Naive thymus-derived CD4-positive, alpha-beta T cell (primary cell): Measurements from ENCODE around the gene CENPB. TPM values are rescaled to one million over a fixed set of nuclear protein-coding genes. Genes with fewer than 3 reads are reported as not detected.

ENCODE experiments used
- ATAC-seq: fragments of 150-1000 bp; cut with Tn5 transposase; 2 replicates; pipeline ENCODE4 v1.10.0; 2021; ENCODE audit warnings: mild to moderate bottlenecking, moderate library complexity
- CTCF ChIA-PET: fragments of 350-600 bp; sonication (Branson Sonifier 250); formaldehyde crosslinking; loops from one replicate; lab custom pipeline; 2021; ENCODE audit warnings: antibody characterized with exemption; lab: Charles Lee
- POLR2A ChIA-PET: fragments of 350-600 bp; sonication (Branson Sonifier 250); formaldehyde crosslinking; loops from one replicate; lab custom pipeline; 2021; ENCODE audit warnings: antibody characterized with exemption, inconsistent platforms; lab: Charles Lee
- DNase-seq, 9 donors: peaks; one replicate each; pipeline versions ENCODE4 v3.0.0 to v3.0.0-alpha.2; 2020 to 2022; ENCODE audit warnings: mixed read lengths in 1 of 9
- H3K27ac ChIP-seq: one replicate; pipeline ENCODE4 v1.7.0; 2013; ENCODE audit warnings: mild to moderate bottlenecking, low read depth, low read length, moderate library complexity
- H3K27me3 ChIP-seq, 2 donors: one replicate each; pipeline ENCODE4 v1.7.0; 2013; ENCODE audit warnings: low read length in 2 of 2, mild to moderate bottlenecking in 2 of 2, moderate library complexity in 2 of 2; ENCODE audit not compliant: control insufficient read depth in 2 of 2, insufficient read depth in 2 of 2
- H3K36me3 ChIP-seq, 3 experiments: 1 replicate in 2 of 3; 2 replicates in 1 of 3; pipeline ENCODE4 v1.7.0; 2013; ENCODE audit warnings: low read length in 3 of 3, mild to moderate bottlenecking in 3 of 3, moderate library complexity in 1 of 3; ENCODE audit not compliant: insufficient read depth in 3 of 3, control insufficient read depth in 2 of 3
- H3K4me1 ChIP-seq, 2 donors: one replicate each; pipeline ENCODE4 v1.7.0; 2013; ENCODE audit warnings: low read length in 2 of 2, mild to moderate bottlenecking in 2 of 2, moderate library complexity in 1 of 2; ENCODE audit not compliant: control insufficient read depth in 2 of 2, insufficient read depth in 2 of 2
- H3K4me3 ChIP-seq: 2 replicates; pipeline ENCODE4 v1.7.0; 2013; ENCODE audit warnings: mild to moderate bottlenecking, low read length
- H3K9me3 ChIP-seq, 3 experiments: 1 replicate in 2 of 3; 2 replicates in 1 of 3; pipeline ENCODE4 v1.7.0; 2013; ENCODE audit warnings: low read length in 3 of 3; ENCODE audit not compliant: control insufficient read depth in 2 of 3
- H3K27ac Mint-ChIP-seq, 9 donors: one replicate each; pipeline ENCODE4 v1.8.0; 2020 to 2022; ENCODE audit warnings: mixed read lengths in 9 of 9, mild to moderate bottlenecking in 8 of 9, moderate library complexity in 5 of 9, inconsistent platforms in 2 of 9
- H3K27me3 Mint-ChIP-seq, 5 donors: one replicate each; pipeline ENCODE4 v1.8.0; 2021 to 2022; ENCODE audit warnings: mixed read lengths in 5 of 5, mild to moderate bottlenecking in 1 of 5
- H3K36me3 Mint-ChIP-seq, 5 donors: one replicate each; pipeline ENCODE4 v1.8.0; 2020 to 2022; ENCODE audit warnings: mixed read lengths in 5 of 5, mild to moderate bottlenecking in 3 of 5, inconsistent platforms in 1 of 5
- H3K4me1 Mint-ChIP-seq, 7 donors: one replicate each; pipeline ENCODE4 v1.8.0; 2020 to 2022; ENCODE audit warnings: mixed read lengths in 7 of 7, mild to moderate bottlenecking in 3 of 7, inconsistent platforms in 1 of 7
- H3K4me3 Mint-ChIP-seq, 10 donors: one replicate each; pipeline ENCODE4 v1.8.0; 2020 to 2022; ENCODE audit warnings: mild to moderate bottlenecking in 10 of 10, mixed read lengths in 10 of 10, moderate library complexity in 6 of 10, inconsistent platforms in 2 of 10
- H3K9me3 Mint-ChIP-seq, 11 donors: one replicate each; pipeline ENCODE4 v1.8.0; 2020 to 2022; ENCODE audit warnings: mixed read lengths in 11 of 11, mild to moderate bottlenecking in 4 of 11, inconsistent platforms in 1 of 11, moderate library complexity in 1 of 11
- intact Hi-C, 2 donors: fragments of 100-400 bp; cut with micrococcal nuclease; formaldehyde crosslinking; loops; one replicate each; pipeline ENCODE4 v1.15.1; 2023
- polyA plus RNA-seq, 2 donors: library from polyadenylated mRNA; unstranded; fragments of 300-500 nt; fragmentation: Illumina TruSeq; gene quantifications; one replicate each; pipeline ENCODE4 v1.2.3, GENCODE V29; 2021
- total RNA-seq, 6 experiments: library from RNA in 5 of 6; stranded (reverse) in 5 of 6; gene quantifications; 1 replicate in 5 of 6; 2 replicates in 1 of 6; pipeline ENCODE4 v1.2.3 and lab custom pipeline; 2021 to 2026

CENPB gene
- total and polyA plus RNA-seq, 7 experiments from 2014 or later = 1.3 to 73.6 (median 43.2) TPM

- Histone ChIP-seq H3K4me1 (peaks cover 36 to 52% of the 10 kb centered on the region in 2 donors), H3K36me3 (peaks cover 31 to 58% (median 37%) of the 10 kb centered on the region in 3 experiments), H3K9me3 (no peaks in the 10 kb centered on the region), H3K27me3 (no peaks in the 10 kb centered on the region), H3K4me3 (peak overlapping the region; percentile 90), H3K27ac (peak overlapping the region; percentile 78)
- intact Hi-C loops = loop anchor here in 1 of 2 donors (5.0 kb wide), 1 partner anchor 1328 kb away; the partner anchor contains the start of gene CDS2
- ChIA-PET CTCF (interaction anchor here (1.2 to 4.7 kb wide), 3 partner anchors 10 to 21 kb away, joined by 6 to 45 read pairs (median 12); partner anchors contain the start of gene AP5S1), POLR2A (interaction anchor here (0.7 to 2.2 kb wide), 3 partner anchors 31 to 240 kb away, joined by 3 to 12 read pairs (median 3); partner anchors contain the start of gene ADISSP)
- peaks cover 12 to 58% (median 38%) of the 10 kb centered on the region in 5 donors for H3K36me3 Mint-ChIP-seq
- H3K9me3 Mint-ChIP-seq = no peaks in the 10 kb centered on the region
- ATAC-seq (no peak), DNase-seq (no peak)
- peak overlapping the region; percentile 74 to 100 (median 97) for H3K27ac Mint-ChIP-seq
- H3K4me1 Mint-ChIP-seq = peaks cover 41 to 69% (median 56%) of the 10 kb centered on the region in 7 donors
- H3K27me3 Mint-ChIP-seq = no peaks in the 10 kb centered on the region
- H3K4me3 Mint-ChIP-seq = peak overlapping the region; percentile 90 to 99 (median 98)
Observed at GRCh38 chr20:3798908-3799248, 12.3 kb upstream of the CENPB start.

- Mint-ChIP-seq H3K36me3 (peaks cover 12 to 53% (median 33%) of the 10 kb centered on the region in 5 donors), H3K27me3 (no peaks in the 10 kb centered on the region), H3K4me1 (peaks cover 35 to 64% (median 51%) of the 10 kb centered on the region in 7 donors), H3K27ac (peak overlapping the region; percentile 74 to 100 (median 97)), H3K9me3 (no peaks in the 10 kb centered on the region), H3K4me3 (peak overlapping the region; percentile 90 to 99 (median 98))
- DNase-seq (no peak), ATAC-seq (no peak)
- intact Hi-C loops = loop anchor here in 1 of 2 donors (5.0 kb wide), 1 partner anchor 1329 kb away; the partner anchor contains the start of gene CDS2
- CTCF ChIA-PET = interaction anchor here (2.0 to 4.7 kb wide), 2 partner anchors 14 to 22 kb away, joined by 12 to 45 read pairs; partner anchors contain the start of gene AP5S1
- peak overlapping the region; percentile 90 for H3K4me3 ChIP-seq
- peaks cover 25 to 53% (median 32%) of the 10 kb centered on the region in 3 experiments for H3K36me3 ChIP-seq
- H3K27ac ChIP-seq = peak overlapping the region; percentile 78
- no peaks in the 10 kb centered on the region for H3K9me3 ChIP-seq
- POLR2A ChIA-PET = interaction anchor here (1.0 kb wide), 1 partner anchor 31 kb away, joined by 4 read pairs; the partner anchor contains the start of gene ADISSP
- no peaks in the 10 kb centered on the region for H3K27me3 ChIP-seq
- H3K4me1 ChIP-seq = peaks cover 36 to 52% of the 10 kb centered on the region in 2 donors
Observed at GRCh38 chr20:3798373-3798768, 11.8 kb upstream of the CENPB start.

GRCh38 chr20:3797592-3798372, 11.2 kb upstream of the CENPB start:
- Histone ChIP-seq H3K4me1 (peaks cover 36 to 52% of the 10 kb centered on the region in 2 donors), H3K36me3 (peaks cover 20 to 47% (median 26%) of the 10 kb centered on the region in 3 experiments), H3K27ac (peak overlapping the region; percentile 78), H3K27me3 (no peaks in the 10 kb centered on the region), H3K9me3 (no peaks in the 10 kb centered on the region), H3K4me3 (peak overlapping the region; percentile 90)
- CTCF ChIA-PET = interaction anchor here (2.0 to 4.7 kb wide), 3 partner anchors 15 to 22 kb away, joined by 12 to 45 read pairs (median 17); partner anchors contain the start of gene AP5S1
- H3K36me3 Mint-ChIP-seq = peaks cover 9 to 49% (median 28%) of the 10 kb centered on the region in 5 donors
- peaks cover 34 to 60% (median 47%) of the 10 kb centered on the region in 7 donors for H3K4me1 Mint-ChIP-seq
- H3K27ac Mint-ChIP-seq = peak overlapping the region; percentile 74 to 100 (median 97)
- no peaks in the 10 kb centered on the region for H3K9me3 Mint-ChIP-seq
- DNase-seq (peak in 2 of 9 donors; percentile 32 to 59), ATAC-seq (no peak)
- H3K4me3 Mint-ChIP-seq = peak overlapping the region; percentile 90 to 99 (median 98)
- POLR2A ChIA-PET = interaction anchor here (0.6 to 3.5 kb wide), 3 partner anchors 18 to 34 kb away, joined by 3 to 134 read pairs (median 4); partner anchors contain the start of genes ADISSP and AP5S1
- intact Hi-C loops = loop anchor here (2.0 to 5.0 kb wide), 3 partner anchors 17 to 1330 kb away; partner anchors contain the start of genes CDS2 (in 1 of the 2), PANK2 (in 1 of the 2) and SPEF1 (in 1 of the 2)
- no peaks in the 10 kb centered on the region for H3K27me3 Mint-ChIP-seq

GRCh38 chr20:3797226-3797545, 10.6 kb upstream of the CENPB start:
- peak overlapping the region; percentile 74 to 100 (median 97) for H3K27ac Mint-ChIP-seq
- H3K9me3 Mint-ChIP-seq = no peaks in the 10 kb centered on the region
- ATAC-seq = no peak
- Histone ChIP-seq H3K4me1 (peaks cover 36 to 52% of the 10 kb centered on the region in 2 donors), H3K27me3 (no peaks in the 10 kb centered on the region), H3K9me3 (no peaks in the 10 kb centered on the region), H3K27ac (peak overlapping the region; percentile 78), H3K36me3 (peaks cover 14 to 41% (median 20%) of the 10 kb centered on the region in 3 experiments), H3K4me3 (peak overlapping the region; percentile 90)
- POLR2A ChIA-PET = interaction anchor here (0.6 to 3.5 kb wide), 2 partner anchors 18 to 35 kb away, joined by 3 to 134 read pairs; partner anchors contain the start of gene AP5S1
- H3K4me1 Mint-ChIP-seq = peaks cover 29 to 54% (median 42%) of the 10 kb centered on the region in 7 donors
- no peak for DNase-seq
- CTCF ChIA-PET = interaction anchor here (3.5 kb wide), 1 partner anchor 22 kb away, joined by 17 read pairs; the partner anchor contains the start of gene AP5S1
- no peaks in the 10 kb centered on the region for H3K27me3 Mint-ChIP-seq
- H3K36me3 Mint-ChIP-seq = peaks cover 5 to 44% (median 22%) of the 10 kb centered on the region in 5 donors
- H3K4me3 Mint-ChIP-seq = peak overlapping the region; percentile 90 to 99 (median 98)
- intact Hi-C loops = loop anchor here (2.0 to 5.0 kb wide), 3 partner anchors 16 to 1330 kb away; partner anchors contain the start of genes CDS2 (in 1 of the 2), PANK2 (in 1 of the 2) and SPEF1 (in 1 of the 2)

GRCh38 chr20:3796477-3797225, 10.1 kb upstream of the CENPB start:
- intact Hi-C loops = loop anchor here (1.0 to 5.0 kb wide), 10 partner anchors 9 to 1331 kb away; partner anchors contain the start of genes PANK2 (in 2 of the 2), ADISSP (in 1 of the 2), AP5S1 (in 1 of the 2) and CDS2 (in 1 of the 2)
- H3K36me3 Mint-ChIP-seq = peaks cover 5 to 44% (median 22%) of the 10 kb centered on the region in 5 donors
- peak overlapping the region; percentile 90 to 99 (median 98) for H3K4me3 Mint-ChIP-seq
- no peaks in the 10 kb centered on the region for H3K9me3 Mint-ChIP-seq
- Histone ChIP-seq H3K4me1 (peaks cover 36 to 48% of the 10 kb centered on the region in 2 donors), H3K36me3 (peaks cover 9 to 36% (median 15%) of the 10 kb centered on the region in 3 experiments), H3K9me3 (no peaks in the 10 kb centered on the region), H3K27me3 (no peaks in the 10 kb centered on the region), H3K4me3 (peak overlapping the region; percentile 90), H3K27ac (peak overlapping the region; percentile 78)
- CTCF ChIA-PET = interaction anchor here (0.8 to 3.5 kb wide), 5 partner anchors 10 to 25 kb away, joined by 3 to 17 read pairs (median 4); partner anchors contain the start of genes AP5S1 and CENPB
- ATAC-seq (no peak), DNase-seq (no peak)
- no peaks in the 10 kb centered on the region for H3K27me3 Mint-ChIP-seq
- peak overlapping the region; percentile 28 to 99 (median 97) for H3K27ac Mint-ChIP-seq
- peaks cover 29 to 48% (median 42%) of the 10 kb centered on the region in 7 donors for H3K4me1 Mint-ChIP-seq
- POLR2A ChIA-PET = interaction anchor here (0.6 to 3.5 kb wide), 7 partner anchors 10 to 36 kb away, joined by 3 to 134 read pairs (median 5); partner anchors contain the start of genes ADISSP, AP5S1 and CENPB
